ENCODE measurements around the gene CD160. TPM values are rescaled to one million over a fixed set of nuclear protein-coding genes. Genes with fewer than 3 reads are reported as not detected.

The CD160 gene
- total RNA-seq, 1 experiment from 2014 or later: not detected

- Histone ChIP-seq H2AFZ (no peak overlapping the region), H3K9me3 (ENCODE audit: insufficient read depth, low read depth) (no peaks in the 10 kb centered on the region), H3K4me2 (no peak overlapping the region), H3K4me1 (replicated peaks; ENCODE audit: insufficient read depth) (peaks cover 27% of the 10 kb centered on the region), H3K4me3 (no peak overlapping the region), H4K20me1 (ENCODE audit: insufficient read depth) (no peaks in the 10 kb centered on the region), H3K27me3 (ENCODE audit: insufficient read depth, low read depth) (no peaks in the 10 kb centered on the region), H3K9me2 (ENCODE audit: insufficient read depth) (no peaks in the 10 kb centered on the region), H3K79me2 (ENCODE audit: low read depth) (peaks cover 3% of the 10 kb centered on the region; the same call in 1 of the 2 replicates), H3K36me3 (ENCODE audit: low read depth) (0 out of 2 replicates have a peak, but pooled peaks cover 10% of the 10 kb centered on the region), H3K27ac (no peak overlapping the region), H3F3A (ENCODE audit: insufficient read depth, low read depth) (peaks cover 34% of the 10 kb centered on the region)
- BruUV-seq (replicated peaks): no TSS peak
- TF ChIP-seq, protein P1, sequence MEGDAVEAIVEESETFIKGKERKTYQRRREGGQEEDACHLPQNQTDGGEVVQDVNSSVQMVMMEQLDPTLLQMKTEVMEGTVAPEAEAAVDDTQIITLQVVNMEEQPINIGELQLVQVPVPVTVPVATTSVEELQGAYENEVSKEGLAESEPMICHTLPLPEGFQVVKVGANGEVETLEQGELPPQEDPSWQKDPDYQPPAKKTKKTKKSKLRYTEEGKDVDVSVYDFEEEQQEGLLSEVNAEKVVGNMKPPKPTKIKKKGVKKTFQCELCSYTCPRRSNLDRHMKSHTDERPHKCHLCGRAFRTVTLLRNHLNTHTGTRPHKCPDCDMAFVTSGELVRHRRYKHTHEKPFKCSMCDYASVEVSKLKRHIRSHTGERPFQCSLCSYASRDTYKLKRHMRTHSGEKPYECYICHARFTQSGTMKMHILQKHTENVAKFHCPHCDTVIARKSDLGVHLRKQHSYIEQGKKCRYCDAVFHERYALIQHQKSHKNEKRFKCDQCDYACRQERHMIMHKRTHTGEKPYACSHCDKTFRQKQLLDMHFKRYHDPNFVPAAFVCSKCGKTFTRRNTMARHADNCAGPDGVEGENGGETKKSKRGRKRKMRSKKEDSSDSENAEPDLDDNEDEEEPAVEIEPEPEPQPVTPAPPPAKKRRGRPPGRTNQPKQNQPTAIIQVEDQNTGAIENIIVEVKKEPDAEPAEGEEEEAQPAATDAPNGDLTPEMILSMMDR (conservative IDR thresholded peaks at IDR 0.05): no peak
- TF ChIP-seq EZH2 (IDR thresholded peaks at IDR 0.05; ENCODE audit: low read depth): no peak
- DNase-seq: no peak
- intact Hi-C loops (cut with micrococcal nuclease; ENCODE audit: unreplicated experiment): no loop called here
- ChIA-PET CTCF (no interaction called here), POLR2A (ENCODE audit: unreplicated experiment) (no interaction called here)
Measured at GRCh38 chr1:145778146-145778540, 58.8 kb downstream of the CD160 start.

DNA sequence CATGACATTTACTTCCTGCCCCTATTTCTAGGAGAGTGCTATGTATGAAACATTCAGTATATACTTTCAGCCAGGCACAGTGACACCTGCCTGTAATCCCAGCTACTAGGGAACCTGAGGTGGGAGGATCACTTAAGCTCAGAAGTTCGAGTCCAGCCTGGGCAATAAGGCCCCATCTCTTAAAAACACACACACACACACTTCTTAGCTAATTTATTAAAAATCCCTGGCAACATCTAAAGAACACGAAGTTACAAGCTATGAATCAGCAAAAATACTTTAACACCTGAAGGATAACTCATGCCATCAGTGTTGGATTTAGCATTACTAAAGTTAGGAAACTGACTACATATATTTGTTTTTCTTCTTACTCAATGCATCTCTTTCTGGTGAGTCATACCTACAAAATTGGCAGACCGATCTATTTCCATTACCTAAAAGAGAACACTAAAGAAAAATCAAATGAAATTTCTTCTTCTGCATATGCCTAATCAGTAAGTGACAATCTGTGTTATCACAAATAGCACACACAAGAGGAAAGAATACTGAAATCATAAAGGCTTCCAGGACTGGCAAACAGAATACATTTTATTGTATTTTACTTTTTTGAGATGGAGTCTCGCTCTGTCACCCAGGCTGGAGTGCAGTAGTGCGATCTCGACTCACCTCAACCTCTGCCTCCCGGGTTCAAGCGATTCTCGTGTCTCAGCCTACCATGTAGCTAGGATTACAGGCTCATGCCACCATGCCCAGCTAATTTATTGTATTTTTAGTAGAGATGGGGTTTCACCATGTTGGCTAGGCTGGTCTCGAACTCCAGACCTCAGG lies 63.2 kb downstream of the CD160 start:
- Histone ChIP-seq H3F3A (ENCODE audit: insufficient read depth, low read depth) (peaks cover 33% of the 10 kb centered on the region), H3K9me3 (ENCODE audit: insufficient read depth, low read depth) (no peaks in the 10 kb centered on the region; the same call in 1 of the 2 replicates), H4K20me1 (ENCODE audit: insufficient read depth) (no peaks in the 10 kb centered on the region), H3K4me3 (no peak overlapping the region), H3K4me2 (peak overlapping the region; percentile 43), H3K4me1 (replicated peaks; ENCODE audit: insufficient read depth) (peaks cover 49% of the 10 kb centered on the region), H3K9me2 (ENCODE audit: insufficient read depth) (no peaks in the 10 kb centered on the region), H3K27ac (peak overlapping the region; percentile 92), H2AFZ (peak overlapping the region; percentile 29; the same call in 1 of the 2 replicates), H3K79me2 (ENCODE audit: low read depth) (peaks cover 11% of the 10 kb centered on the region; the same call in 1 of the 2 replicates), H3K27me3 (ENCODE audit: insufficient read depth, low read depth) (no peaks in the 10 kb centered on the region), H3K36me3 (ENCODE audit: low read depth) (peaks cover 16% of the 10 kb centered on the region; the same call in 1 of the 2 replicates)
- POLR2A ChIA-PET (ENCODE audit: unreplicated experiment): interaction anchor here (0.6 to 0.7 kb wide), 4 partner anchors 8 to 60 kb away, joined by 4 to 16 read pairs (median 8); partner anchors contain the start of genes POLR3C and RNF115
- CTCF ChIA-PET: interaction anchor here (0.5 kb wide), 1 partner anchor 63 kb away, joined by 4 read pairs; the partner anchor contains the start of gene NUDT17
- TSS peak; percentile 36 for BruUV-seq (replicated peaks)
- intact Hi-C loops (cut with micrococcal nuclease; ENCODE audit: unreplicated experiment): loop anchor here (2.0 to 5.0 kb wide), 2 partner anchors 42 to 60 kb away; partner anchors contain the start of genes POLR3C and RNF115
- DNase-seq: peak; percentile 58 to 95
- no peak for TF ChIP-seq EZH2 (IDR thresholded peaks at IDR 0.05; ENCODE audit: low read depth)
- TF ChIP-seq, protein P1 (conservative IDR thresholded peaks at IDR 0.05): no peak

GRCh38 chr1:145784409-145784808 lies 65.1 kb downstream of the CD160 start:
- BruUV-seq (replicated peaks): no TSS peak
- Histone ChIP-seq H3K4me2 (no peak overlapping the region), H2AFZ (no peak overlapping the region), H4K20me1 (ENCODE audit: insufficient read depth) (no peaks in the 10 kb centered on the region), H3F3A (ENCODE audit: insufficient read depth, low read depth) (peaks cover 33% of the 10 kb centered on the region), H3K9me2 (ENCODE audit: insufficient read depth) (no peaks in the 10 kb centered on the region), H3K79me2 (ENCODE audit: low read depth) (peaks cover 11% of the 10 kb centered on the region; the same call in 1 of the 2 replicates), H3K27me3 (ENCODE audit: insufficient read depth, low read depth) (no peaks in the 10 kb centered on the region), H3K36me3 (ENCODE audit: low read depth) (peaks cover 6% of the 10 kb centered on the region; the same call in 1 of the 2 replicates), H3K4me1 (replicated peaks; ENCODE audit: insufficient read depth) (peaks cover 49% of the 10 kb centered on the region), H3K9me3 (ENCODE audit: insufficient read depth, low read depth) (no peaks in the 10 kb centered on the region; the same call in 1 of the 2 replicates), H3K27ac (no peak overlapping the region), H3K4me3 (no peak overlapping the region)
- POLR2A ChIA-PET (ENCODE audit: unreplicated experiment): no interaction called here
- CTCF ChIA-PET: no interaction called here
- intact Hi-C loops (cut with micrococcal nuclease; ENCODE audit: unreplicated experiment): loop anchor here (5.0 kb wide), 1 partner anchor 62 kb away; no protein-coding TSS in a partner anchor
- no peak for DNase-seq
- TF ChIP-seq, protein P1 (conservative IDR thresholded peaks at IDR 0.05): no peak
- TF ChIP-seq EZH2 (IDR thresholded peaks at IDR 0.05; ENCODE audit: low read depth): no peak
